Liver (tissue), 9 donors: Measurements from ENCODE around the gene SUCO. TPM values are rescaled to one million over a fixed set of nuclear protein-coding genes. Genes with fewer than 3 reads are reported as not detected.

Experiments used
- DNase-seq: peaks from one replicate; pipeline ENCODE4 v3.0.0-alpha.2; 2017; ENCODE audit warnings: low spot score
- H3K27ac ChIP-seq, 2 donors: one replicate each; pipeline ENCODE4 v1.7.0; 2013; ENCODE audit warnings: inconsistent platforms in 2 of 2, low read length in 2 of 2, control low read depth in 1 of 2, low read depth in 1 of 2, mild to moderate bottlenecking in 1 of 2
- H3K27me3 ChIP-seq, 4 donors: one replicate each; pipeline versions ENCODE4 v1.6.1 to v1.7.0; 2013; ENCODE audit warnings: low read length in 3 of 4, inconsistent platforms in 1 of 4, mild to moderate bottlenecking in 1 of 4, moderate library complexity in 1 of 4; ENCODE audit not compliant: control insufficient read depth in 4 of 4, insufficient read depth in 4 of 4
- H3K36me3 ChIP-seq, 4 donors: one replicate each; pipeline versions ENCODE4 v1.6.1 to v1.7.0; 2013; ENCODE audit warnings: low read length in 3 of 4, mild to moderate bottlenecking in 3 of 4, low read depth in 1 of 4, moderate library complexity in 1 of 4; ENCODE audit not compliant: control insufficient read depth in 4 of 4, insufficient read depth in 3 of 4
- H3K4me1 ChIP-seq, 4 donors: one replicate each; pipeline versions ENCODE4 v1.6.1 to v1.7.0; 2013; ENCODE audit warnings: low read length in 3 of 4, mild to moderate bottlenecking in 3 of 4, moderate library complexity in 1 of 4; ENCODE audit not compliant: control insufficient read depth in 4 of 4, insufficient read depth in 4 of 4
- H3K4me3 ChIP-seq, 3 donors: one replicate each; pipeline versions ENCODE4 v1.6.1 to v1.7.0; 2013; ENCODE audit warnings: low read length in 3 of 3, control low read depth in 1 of 3, low read depth in 1 of 3, mild to moderate bottlenecking in 1 of 3
- H3K9ac ChIP-seq, 2 donors: one replicate each; pipeline ENCODE4 v1.7.0; 2013; ENCODE audit warnings: low read length in 2 of 2, mild to moderate bottlenecking in 2 of 2, moderate library complexity in 2 of 2, control low read depth in 1 of 2, low read depth in 1 of 2
- H3K9me3 ChIP-seq, 4 donors: one replicate each; pipeline versions ENCODE4 v1.6.1 to v1.7.0; 2013; ENCODE audit warnings: low read length in 3 of 4; ENCODE audit not compliant: control insufficient read depth in 4 of 4
- EGR1 ChIP-seq, 2 donors: IDR thresholded peaks; 2 replicates each; pipeline ENCODE4 v1.6.1; 2016 to 2018; ENCODE audit warnings: antibody characterized with exemption in 2 of 2, low read depth in 2 of 2
- FOXA1 ChIP-seq: IDR thresholded peaks from 2 replicates; pipeline ENCODE4 v1.6.1; 2016; ENCODE audit warnings: antibody characterized with exemption
- FOXA2 ChIP-seq: IDR thresholded peaks from 2 replicates; pipeline ENCODE4 v1.6.1; 2016; ENCODE audit warnings: antibody characterized with exemption
- GABPA ChIP-seq, 2 donors: IDR thresholded peaks in 1 of 2; conservative IDR thresholded peaks in 1 of 2; 2 replicates each; pipeline ENCODE4 v1.6.1; 2016; ENCODE audit warnings: antibody characterized with exemption in 2 of 2, mild to moderate bottlenecking in 1 of 2, moderate library complexity in 1 of 2
- HNF4G ChIP-seq: IDR thresholded peaks from 2 replicates; pipeline ENCODE4 v1.6.1; 2016; ENCODE audit warnings: antibody characterized with exemption
- JUND ChIP-seq, 2 donors: IDR thresholded peaks; 2 replicates each; pipeline ENCODE4 v1.6.1; 2016; ENCODE audit warnings: antibody characterized with exemption in 2 of 2
- NR2F2 ChIP-seq: IDR thresholded peaks from 2 replicates; pipeline ENCODE4 v1.6.1; 2016; ENCODE audit warnings: antibody characterized with exemption
- RAD21 ChIP-seq, 2 donors: IDR thresholded peaks; 2 replicates each; pipeline ENCODE4 v1.6.1; 2016; ENCODE audit warnings: antibody characterized with exemption in 2 of 2, mild to moderate bottlenecking in 2 of 2
- RXRA ChIP-seq, 2 donors: IDR thresholded peaks; 2 replicates each; pipeline ENCODE4 v1.6.1; 2017 to 2018; ENCODE audit warnings: antibody characterized with exemption in 2 of 2, mild to moderate bottlenecking in 1 of 2
- SP1 ChIP-seq: IDR thresholded peaks from 2 replicates; pipeline ENCODE4 v1.6.1; 2018; ENCODE audit warnings: antibody characterized with exemption, mild to moderate bottlenecking
- TAF1 ChIP-seq: conservative IDR thresholded peaks from 2 replicates; pipeline ENCODE4 v1.6.1; 2016; ENCODE audit warnings: antibody characterized with exemption, mild to moderate bottlenecking
- YY1 ChIP-seq: IDR thresholded peaks from 2 replicates; pipeline ENCODE4 v1.6.1; 2016; ENCODE audit warnings: antibody characterized with exemption, mild to moderate bottlenecking
- WGBS: extraction: QIAGEN DNeasy Blood & Tissue Kit; methylation state at CpG from one replicate; pipeline ENCODE4 v1.1.7; 2013; 5-methylcytosine and 5-hydroxymethylcytosine counted together
- polyA plus RNA-seq, 2 donors: library from polyadenylated mRNA; stranded (reverse) in 1 of 2; unstranded in 1 of 2; fragments of 200-250 nt in 1 of 2; fragments of >200 nt in 1 of 2; fragmentation: Nextera tagmentation in 1 of 2; extraction: Ambion mirVana in 1 of 2; gene quantifications; one replicate each; pipeline versions ENCODE4 v1.2.1 to v1.2.3, GENCODE V29; 2013 to 2015
- total RNA-seq, 2 donors: library from RNA; depleted of rRNA; stranded (reverse); fragments of >200 nt; gene quantifications; one replicate each; pipeline ENCODE4 v1.2.3, GENCODE V29; 2014
- TF ChIP-seq, protein P1 (sequence below): IDR thresholded peaks from 2 replicates; pipeline ENCODE4 v1.6.1; 2016; ENCODE audit warnings: antibody characterized with exemption
- TF ChIP-seq, protein P2 (sequence below): IDR thresholded peaks from 2 replicates; pipeline ENCODE4 v1.6.1; 2016; ENCODE audit warnings: antibody characterized with exemption
- TF ChIP-seq, protein P3 (sequence below): fragments of 150-350 bp; IDR thresholded peaks from 2 replicates; pipeline ENCODE4 v1.5.1; 2017; ENCODE audit warnings: improper control_type of control experiment, low read depth, low read length; ENCODE audit not compliant: missing input control
- TF ChIP-seq, protein P4 (sequence below): IDR thresholded peaks from 2 replicates; pipeline ENCODE4 v1.6.1; 2016; ENCODE audit warnings: antibody characterized with exemption
- TF ChIP-seq, protein P5 (sequence below): IDR thresholded peaks from 2 replicates; pipeline ENCODE4 v1.6.1; 2016; ENCODE audit warnings: antibody characterized with exemption, mild to moderate bottlenecking
- donor health status: healthy.
- donor health status: healthy.
- donor health status: healthy.
- donor health status: healthy.
- donor health status: healthy.

Gene SUCO
- total and polyA plus RNA-seq, 4 donors, result 2.8 to 38.1 (median 8.5) TPM

DNA sequence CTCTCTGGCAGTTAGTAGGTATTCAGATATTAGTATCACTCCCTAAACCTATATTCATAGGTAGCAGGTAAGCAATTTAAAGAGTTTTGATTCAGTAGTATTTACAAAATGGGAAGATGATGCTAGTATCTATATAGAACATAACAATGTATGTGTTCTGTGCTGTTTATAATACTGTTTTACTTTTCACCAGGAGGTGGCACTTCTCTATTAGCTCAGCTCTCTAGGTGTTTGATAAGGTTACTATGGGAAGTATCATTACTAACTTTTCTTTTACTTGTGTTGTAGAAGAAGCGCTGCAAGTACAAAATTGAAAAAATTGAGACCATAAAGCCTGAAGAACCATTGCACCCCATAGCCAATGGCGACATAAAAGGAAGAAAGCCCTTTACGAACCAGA, 76.6 kb downstream of the SUCO start:
- DNase-seq, result no peak
- no peaks in the 10 kb centered on the region for H3K4me1 ChIP-seq
- no peak overlapping the region for H3K4me3 ChIP-seq
- no peak overlapping the region for H3K27ac ChIP-seq
- TF ChIP-seq RAD21 (IDR thresholded peaks at IDR 0.05), result peak; percentile 44 to 58
- TF ChIP-seq NR2F2, result no peak
- TF ChIP-seq, protein P1, sequence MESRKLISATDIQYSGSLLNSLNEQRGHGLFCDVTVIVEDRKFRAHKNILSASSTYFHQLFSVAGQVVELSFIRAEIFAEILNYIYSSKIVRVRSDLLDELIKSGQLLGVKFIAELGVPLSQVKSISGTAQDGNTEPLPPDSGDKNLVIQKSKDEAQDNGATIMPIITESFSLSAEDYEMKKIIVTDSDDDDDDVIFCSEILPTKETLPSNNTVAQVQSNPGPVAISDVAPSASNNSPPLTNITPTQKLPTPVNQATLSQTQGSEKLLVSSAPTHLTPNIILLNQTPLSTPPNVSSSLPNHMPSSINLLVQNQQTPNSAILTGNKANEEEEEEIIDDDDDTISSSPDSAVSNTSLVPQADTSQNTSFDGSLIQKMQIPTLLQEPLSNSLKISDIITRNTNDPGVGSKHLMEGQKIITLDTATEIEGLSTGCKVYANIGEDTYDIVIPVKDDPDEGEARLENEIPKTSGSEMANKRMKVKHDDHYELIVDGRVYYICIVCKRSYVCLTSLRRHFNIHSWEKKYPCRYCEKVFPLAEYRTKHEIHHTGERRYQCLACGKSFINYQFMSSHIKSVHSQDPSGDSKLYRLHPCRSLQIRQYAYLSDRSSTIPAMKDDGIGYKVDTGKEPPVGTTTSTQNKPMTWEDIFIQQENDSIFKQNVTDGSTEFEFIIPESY, result no peak
- TF ChIP-seq, protein P2, sequence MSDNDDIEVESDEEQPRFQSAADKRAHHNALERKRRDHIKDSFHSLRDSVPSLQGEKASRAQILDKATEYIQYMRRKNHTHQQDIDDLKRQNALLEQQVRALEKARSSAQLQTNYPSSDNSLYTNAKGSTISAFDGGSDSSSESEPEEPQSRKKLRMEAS, result no peak
- no peak for TF ChIP-seq HNF4G
- no peak for TF ChIP-seq EGR1 (IDR thresholded peaks at IDR 0.05; ENCODE audit: low read depth in 2 of 2)
- TF ChIP-seq FOXA2, result no peak
- TF ChIP-seq SP1, result no peak
- no peak for TF ChIP-seq FOXA1
- TF ChIP-seq, protein P3, sequence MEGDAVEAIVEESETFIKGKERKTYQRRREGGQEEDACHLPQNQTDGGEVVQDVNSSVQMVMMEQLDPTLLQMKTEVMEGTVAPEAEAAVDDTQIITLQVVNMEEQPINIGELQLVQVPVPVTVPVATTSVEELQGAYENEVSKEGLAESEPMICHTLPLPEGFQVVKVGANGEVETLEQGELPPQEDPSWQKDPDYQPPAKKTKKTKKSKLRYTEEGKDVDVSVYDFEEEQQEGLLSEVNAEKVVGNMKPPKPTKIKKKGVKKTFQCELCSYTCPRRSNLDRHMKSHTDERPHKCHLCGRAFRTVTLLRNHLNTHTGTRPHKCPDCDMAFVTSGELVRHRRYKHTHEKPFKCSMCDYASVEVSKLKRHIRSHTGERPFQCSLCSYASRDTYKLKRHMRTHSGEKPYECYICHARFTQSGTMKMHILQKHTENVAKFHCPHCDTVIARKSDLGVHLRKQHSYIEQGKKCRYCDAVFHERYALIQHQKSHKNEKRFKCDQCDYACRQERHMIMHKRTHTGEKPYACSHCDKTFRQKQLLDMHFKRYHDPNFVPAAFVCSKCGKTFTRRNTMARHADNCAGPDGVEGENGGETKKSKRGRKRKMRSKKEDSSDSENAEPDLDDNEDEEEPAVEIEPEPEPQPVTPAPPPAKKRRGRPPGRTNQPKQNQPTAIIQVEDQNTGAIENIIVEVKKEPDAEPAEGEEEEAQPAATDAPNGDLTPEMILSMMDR, result peak; percentile 21
- no peak for TF ChIP-seq GABPA (IDR thresholded peaks at IDR 0.05 in 1 of 2, conservative IDR thresholded peaks at IDR 0.05 in 1 of 2)
- no peak for TF ChIP-seq YY1
- peaks cover 3 to 13% (median 5%) of the 10 kb centered on the region in 4 donors for H3K36me3 ChIP-seq
- WGBS, result 97% methylated on average over 3 of the region's 3 CpGs
- H3K27me3 ChIP-seq, result no peaks in the 10 kb centered on the region
- no peaks in the 10 kb centered on the region for H3K9me3 ChIP-seq
- no peak overlapping the region for H3K9ac ChIP-seq

DNA sequence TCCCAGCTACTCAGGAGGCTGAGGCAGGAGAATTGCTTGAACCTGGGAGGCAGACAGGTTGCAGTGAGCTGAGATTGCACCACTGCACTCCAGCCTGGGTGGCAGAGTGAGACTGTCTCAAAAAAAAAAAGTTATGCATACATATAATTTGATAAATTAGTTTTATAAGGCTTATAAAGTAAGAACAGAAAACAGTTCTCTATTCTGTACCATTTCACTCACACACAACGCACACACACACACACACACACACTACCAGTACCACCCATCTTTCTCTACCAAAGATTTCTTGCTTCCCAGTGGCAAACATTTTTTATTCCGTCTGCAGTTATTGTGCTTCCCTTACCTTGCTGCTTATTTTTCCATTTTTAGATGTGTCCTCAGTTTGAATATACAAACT, 79.5 kb downstream of the SUCO start:
- peaks cover 0 to 7% (median under 1%) of the 10 kb centered on the region in 4 donors for H3K9me3 ChIP-seq
- no peak overlapping the region for H3K9ac ChIP-seq
- no peak overlapping the region for H3K27ac ChIP-seq
- H3K27me3 ChIP-seq, result no peaks in the 10 kb centered on the region
- DNase-seq, result no peak
- 88% methylated on average over 2 of the region's 2 CpGs for WGBS
- H3K4me1 ChIP-seq, result no peaks in the 10 kb centered on the region
- TF ChIP-seq JUND (IDR thresholded peaks at IDR 0.05) (no peak), EGR1 (IDR thresholded peaks at IDR 0.05; ENCODE audit: low read depth in 2 of 2) (no peak), HNF4G (no peak), RAD21 (IDR thresholded peaks at IDR 0.05) (no peak), GABPA (IDR thresholded peaks at IDR 0.05 in 1 of 2, conservative IDR thresholded peaks at IDR 0.05 in 1 of 2) (no peak), TAF1 (no peak), NR2F2 (no peak), YY1 (no peak), RXRA (IDR thresholded peaks at IDR 0.05) (no peak), SP1 (no peak)
- TF ChIP-seq, protein P3, result no peak
- TF ChIP-seq, protein P2, result no peak
- TF ChIP-seq, protein P4, sequence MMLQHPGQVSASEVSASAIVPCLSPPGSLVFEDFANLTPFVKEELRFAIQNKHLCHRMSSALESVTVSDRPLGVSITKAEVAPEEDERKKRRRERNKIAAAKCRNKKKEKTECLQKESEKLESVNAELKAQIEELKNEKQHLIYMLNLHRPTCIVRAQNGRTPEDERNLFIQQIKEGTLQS, result no peak
- TF ChIP-seq, protein P5, sequence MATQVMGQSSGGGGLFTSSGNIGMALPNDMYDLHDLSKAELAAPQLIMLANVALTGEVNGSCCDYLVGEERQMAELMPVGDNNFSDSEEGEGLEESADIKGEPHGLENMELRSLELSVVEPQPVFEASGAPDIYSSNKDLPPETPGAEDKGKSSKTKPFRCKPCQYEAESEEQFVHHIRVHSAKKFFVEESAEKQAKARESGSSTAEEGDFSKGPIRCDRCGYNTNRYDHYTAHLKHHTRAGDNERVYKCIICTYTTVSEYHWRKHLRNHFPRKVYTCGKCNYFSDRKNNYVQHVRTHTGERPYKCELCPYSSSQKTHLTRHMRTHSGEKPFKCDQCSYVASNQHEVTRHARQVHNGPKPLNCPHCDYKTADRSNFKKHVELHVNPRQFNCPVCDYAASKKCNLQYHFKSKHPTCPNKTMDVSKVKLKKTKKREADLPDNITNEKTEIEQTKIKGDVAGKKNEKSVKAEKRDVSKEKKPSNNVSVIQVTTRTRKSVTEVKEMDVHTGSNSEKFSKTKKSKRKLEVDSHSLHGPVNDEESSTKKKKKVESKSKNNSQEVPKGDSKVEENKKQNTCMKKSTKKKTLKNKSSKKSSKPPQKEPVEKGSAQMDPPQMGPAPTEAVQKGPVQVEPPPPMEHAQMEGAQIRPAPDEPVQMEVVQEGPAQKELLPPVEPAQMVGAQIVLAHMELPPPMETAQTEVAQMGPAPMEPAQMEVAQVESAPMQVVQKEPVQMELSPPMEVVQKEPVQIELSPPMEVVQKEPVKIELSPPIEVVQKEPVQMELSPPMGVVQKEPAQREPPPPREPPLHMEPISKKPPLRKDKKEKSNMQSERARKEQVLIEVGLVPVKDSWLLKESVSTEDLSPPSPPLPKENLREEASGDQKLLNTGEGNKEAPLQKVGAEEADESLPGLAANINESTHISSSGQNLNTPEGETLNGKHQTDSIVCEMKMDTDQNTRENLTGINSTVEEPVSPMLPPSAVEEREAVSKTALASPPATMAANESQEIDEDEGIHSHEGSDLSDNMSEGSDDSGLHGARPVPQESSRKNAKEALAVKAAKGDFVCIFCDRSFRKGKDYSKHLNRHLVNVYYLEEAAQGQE, result no peak
- H3K4me3 ChIP-seq, result no peak overlapping the region
- H3K36me3 ChIP-seq, result peaks cover 3 to 13% (median 5%) of the 10 kb centered on the region in 4 donors
